HG03064 (cell line): Measurements from ENCODE around the gene TOMM40L.
"Not testable (repeated sequence)": the region's sequence is repeated elsewhere in the genome, so short reads cannot be mapped to it uniquely, and the experiment has no call there.

Source experiments
- ATAC-seq: cut with Tn5 transposase; IDR thresholded peaks from one replicate; pipeline ENCODE4 v1.9.1; 2021; ENCODE audit warnings: low read depth; ENCODE audit not compliant: unreplicated experiment

TOMM40L gene

GRCh38 chr1:161250100-161250499 is 24.2 kb downstream of the TOMM40L start:
- ATAC-seq, result not testable (repeated sequence)

GRCh38 chr1:161250829-161251228 is 25.0 kb downstream of the TOMM40L start:
- no peak for ATAC-seq

GRCh38 chr1:161251579-161251978 is 25.7 kb downstream of the TOMM40L start:
- no peak for ATAC-seq

DNA sequence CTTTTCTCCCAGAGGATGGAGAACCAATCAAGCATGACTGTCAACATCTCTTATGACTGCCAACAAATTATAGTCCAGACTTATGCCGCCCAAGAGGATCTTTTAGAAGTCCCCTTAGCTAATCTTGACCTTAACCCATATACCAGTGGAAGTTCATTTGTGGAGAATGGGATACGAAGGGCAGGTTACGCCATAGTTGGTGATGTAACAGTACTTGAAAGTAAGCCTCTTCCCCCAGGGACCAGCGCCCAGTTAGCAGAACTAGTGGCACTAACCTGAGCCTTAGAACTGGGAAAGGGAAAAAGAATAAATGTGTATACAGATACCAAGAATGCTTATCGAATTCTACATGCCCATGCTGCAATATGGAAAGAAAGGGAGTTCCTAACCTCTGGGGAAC is 29.4 kb downstream of the TOMM40L start:
- ATAC-seq, result not testable (repeated sequence)

DNA sequence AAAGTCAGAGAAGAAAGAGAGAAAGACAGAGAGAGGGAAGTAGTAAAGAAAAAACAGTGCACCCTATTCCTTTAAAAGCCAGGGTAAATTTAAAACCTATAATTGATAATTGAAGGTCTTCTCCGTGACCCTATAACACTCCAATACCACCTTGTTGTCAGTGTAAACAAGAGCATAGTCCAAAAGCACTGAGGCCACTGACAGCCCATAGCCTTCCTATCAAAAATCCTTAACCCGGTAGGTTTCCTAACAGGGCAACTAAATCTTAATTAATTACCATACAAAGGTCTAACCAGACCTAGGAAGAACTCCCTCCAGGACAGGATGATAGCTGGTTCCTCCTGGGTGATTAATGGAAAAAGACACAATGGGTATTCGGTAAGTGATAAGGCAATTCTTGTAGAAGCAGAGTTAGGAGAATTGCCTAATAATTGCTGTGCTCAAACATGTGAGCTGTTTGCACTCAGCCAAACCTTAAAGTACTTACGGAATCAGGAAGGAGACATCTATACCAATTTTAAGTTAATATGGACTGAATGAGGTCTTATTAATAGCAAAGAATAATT is 30.2 kb downstream of the TOMM40L start:
- not testable (repeated sequence) for ATAC-seq

- not testable (repeated sequence) for ATAC-seq
These were observed 31.2 kb downstream of the TOMM40L start for GRCh38 chr1:161257109-161257508.

- peak; percentile 85 for ATAC-seq
These were observed 32.8 kb downstream of the TOMM40L start, which contains the start of gene PCP4L1 for GRCh38 chr1:161258439-161259344. Gene PCP4L1, plus strand, starts transcription at chr1:161258745. Its CDS starts 230 bp downstream, at chr1:161258975.

GRCh38 chr1:161259345-161259702 is 33.5 kb downstream of the TOMM40L start:
- no peak for ATAC-seq

DNA sequence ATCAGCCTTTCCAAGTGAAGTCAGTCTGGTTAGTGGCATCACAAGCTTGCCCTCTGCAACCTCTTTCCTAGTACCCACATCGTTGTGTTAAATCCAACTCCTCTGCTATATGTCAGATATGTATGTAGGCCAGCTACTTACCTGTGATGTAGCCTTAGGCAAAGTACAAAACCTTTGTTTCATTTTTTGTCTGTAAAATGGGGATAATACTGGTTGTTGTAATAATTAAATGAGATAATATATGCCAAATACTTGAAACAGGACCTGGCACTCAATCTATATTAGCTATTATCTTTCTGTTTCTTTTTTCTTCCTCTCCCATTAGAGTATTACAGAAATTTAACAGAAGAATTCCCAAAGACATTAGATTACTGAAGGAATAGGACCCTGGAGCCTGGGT is 33.9 kb downstream of the TOMM40L start:
- no peak for ATAC-seq

- ATAC-seq, result no peak
These were observed 34.8 kb downstream of the TOMM40L start for GRCh38 chr1:161260376-161261260.

- ATAC-seq, result no peak
These were observed 35.7 kb downstream of the TOMM40L start for GRCh38 chr1:161261261-161262235.

DNA sequence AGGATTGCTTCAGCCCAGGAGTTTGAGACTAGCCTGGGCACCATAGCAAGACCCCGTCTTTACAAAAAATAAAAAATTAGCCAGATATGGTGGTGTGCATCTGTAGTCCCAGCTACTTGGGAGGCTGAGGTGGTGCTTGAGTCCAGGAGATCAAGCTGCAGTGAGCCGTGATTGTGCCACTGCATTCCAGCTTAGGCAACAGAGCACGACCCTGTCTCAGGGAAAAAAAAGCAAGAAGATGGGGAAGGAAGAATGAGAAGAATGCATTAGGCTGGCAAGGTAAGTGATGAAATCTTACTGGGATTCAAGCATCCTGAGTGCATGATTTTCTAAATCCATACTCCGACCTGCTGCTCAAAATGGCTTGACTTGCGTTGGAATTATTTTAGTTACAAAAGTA is 39.4 kb downstream of the TOMM40L start:
- ATAC-seq, result no peak

DNA sequence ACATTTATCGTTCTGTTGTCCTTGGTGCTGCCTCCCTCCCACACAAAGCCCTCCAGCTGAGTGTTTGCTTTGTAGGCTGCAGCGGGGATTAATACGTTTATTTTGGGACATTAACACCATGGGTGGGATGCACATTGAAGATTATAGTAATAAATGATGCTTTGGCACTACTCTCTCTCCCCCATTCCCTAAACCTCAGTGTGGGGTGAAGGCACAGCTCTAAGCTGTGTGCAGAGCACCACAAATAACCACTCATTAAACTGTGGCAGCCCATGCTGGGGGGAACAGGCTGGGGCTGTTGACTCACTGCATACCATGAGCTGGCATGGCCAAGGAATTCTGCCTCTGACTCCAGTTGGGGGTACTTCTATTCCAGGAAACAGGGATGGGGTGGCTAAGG is 40.3 kb downstream of the TOMM40L start:
- no peak for ATAC-seq

DNA sequence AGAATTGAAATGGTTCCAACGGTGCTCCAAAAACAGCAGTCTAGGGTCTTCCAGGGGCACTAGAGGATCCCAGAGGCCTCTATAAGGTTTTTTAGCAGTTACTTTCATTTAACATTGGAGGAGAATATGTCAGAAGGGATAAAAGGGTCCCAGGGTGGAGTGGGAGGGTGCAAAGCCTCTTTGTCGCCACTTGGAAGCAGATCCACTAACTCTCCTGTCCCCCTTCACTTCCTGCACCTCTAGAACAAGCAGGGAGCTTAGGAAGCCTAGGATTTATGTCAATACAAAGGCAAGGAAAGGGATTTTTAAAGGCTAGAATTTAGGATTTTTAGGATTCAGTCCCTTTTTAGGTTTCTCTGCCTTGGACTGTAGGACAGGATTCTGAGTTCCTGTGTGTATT is 41.0 kb downstream of the TOMM40L start:
- ATAC-seq, result no peak

- no peak for ATAC-seq
These were observed 41.5 kb downstream of the TOMM40L start for GRCh38 chr1:161267321-161267720.

- no peak for ATAC-seq
These were observed 47.5 kb downstream of the TOMM40L start for GRCh38 chr1:161273402-161273801.

DNA sequence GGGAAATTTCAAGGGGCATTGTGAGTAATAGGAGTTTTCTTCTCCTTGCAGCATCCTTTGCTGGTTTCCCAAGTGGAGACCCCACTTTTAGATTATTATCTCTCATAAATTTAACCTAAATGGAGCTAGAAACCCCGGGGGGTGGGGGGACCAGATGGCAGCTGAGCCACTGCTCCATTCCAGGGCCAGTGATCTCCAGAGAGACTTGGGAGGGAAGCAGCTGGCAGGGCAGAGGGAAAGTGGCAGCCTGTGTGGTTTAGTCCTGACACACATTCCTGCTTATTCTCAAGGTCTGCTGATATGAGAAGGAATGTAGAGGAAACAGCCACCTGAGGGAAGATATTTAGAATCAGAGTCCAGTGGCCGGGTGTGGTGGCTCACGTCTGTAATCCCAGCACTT is 49.0 kb downstream of the TOMM40L start:
- no peak for ATAC-seq
